ENCODE data around the gene NPAP1. TPM values are rescaled to one million over a fixed set of nuclear protein-coding genes. Genes with fewer than 3 reads are reported as not detected.

NPAP1 gene, protein sequence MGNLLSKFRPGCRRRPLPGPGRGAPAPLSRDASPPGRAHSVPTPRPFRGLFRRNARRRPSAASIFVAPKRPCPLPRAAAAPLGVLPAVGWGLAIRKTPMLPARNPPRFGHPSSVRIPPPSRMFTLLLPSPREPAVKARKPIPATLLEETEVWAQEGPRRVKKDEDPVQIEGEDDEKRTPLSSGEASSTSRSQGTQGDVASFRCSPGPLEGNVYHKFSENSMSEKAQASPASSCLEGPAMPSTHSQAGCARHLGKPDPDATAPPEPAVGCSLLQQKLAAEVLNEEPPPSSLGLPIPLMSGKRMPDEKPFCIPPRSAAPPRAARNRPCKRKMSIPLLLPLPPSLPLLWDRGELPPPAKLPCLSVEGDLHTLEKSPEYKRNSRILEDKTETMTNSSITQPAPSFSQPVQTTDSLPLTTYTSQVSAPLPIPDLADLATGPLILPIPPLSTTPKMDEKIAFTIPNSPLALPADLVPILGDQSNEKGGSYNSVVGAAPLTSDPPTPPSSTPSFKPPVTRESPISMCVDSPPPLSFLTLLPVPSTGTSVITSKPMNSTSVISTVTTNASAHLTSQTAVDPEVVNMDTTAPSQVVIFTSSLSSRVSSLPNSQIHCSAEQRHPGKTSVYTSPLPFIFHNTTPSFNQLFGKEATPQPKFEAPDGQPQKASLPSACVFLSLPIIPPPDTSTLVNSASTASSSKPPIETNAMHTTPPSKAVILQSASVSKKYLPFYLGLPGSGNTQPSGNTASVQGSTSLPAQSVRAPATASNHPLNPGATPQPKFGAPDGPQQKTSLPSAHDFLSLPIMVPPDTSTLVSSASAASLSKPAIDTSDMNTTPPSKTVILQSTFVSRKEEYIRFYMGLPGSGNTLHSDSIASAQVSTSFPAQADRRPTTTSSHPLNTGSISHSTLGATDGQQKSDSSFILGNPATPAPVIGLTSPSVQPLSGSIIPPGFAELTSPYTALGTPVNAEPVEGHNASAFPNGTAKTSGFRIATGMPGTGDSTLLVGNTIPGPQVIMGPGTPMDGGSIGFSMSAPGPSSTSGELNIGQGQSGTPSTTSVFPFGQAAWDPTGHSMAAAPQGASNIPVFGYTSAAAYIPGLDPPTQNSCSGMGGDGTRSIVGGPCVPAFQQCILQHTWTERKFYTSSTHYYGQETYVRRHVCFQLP
- 0.47 TPM in 1 of 2 replicates, not detected in the other for polyA plus RNA-seq

DNA sequence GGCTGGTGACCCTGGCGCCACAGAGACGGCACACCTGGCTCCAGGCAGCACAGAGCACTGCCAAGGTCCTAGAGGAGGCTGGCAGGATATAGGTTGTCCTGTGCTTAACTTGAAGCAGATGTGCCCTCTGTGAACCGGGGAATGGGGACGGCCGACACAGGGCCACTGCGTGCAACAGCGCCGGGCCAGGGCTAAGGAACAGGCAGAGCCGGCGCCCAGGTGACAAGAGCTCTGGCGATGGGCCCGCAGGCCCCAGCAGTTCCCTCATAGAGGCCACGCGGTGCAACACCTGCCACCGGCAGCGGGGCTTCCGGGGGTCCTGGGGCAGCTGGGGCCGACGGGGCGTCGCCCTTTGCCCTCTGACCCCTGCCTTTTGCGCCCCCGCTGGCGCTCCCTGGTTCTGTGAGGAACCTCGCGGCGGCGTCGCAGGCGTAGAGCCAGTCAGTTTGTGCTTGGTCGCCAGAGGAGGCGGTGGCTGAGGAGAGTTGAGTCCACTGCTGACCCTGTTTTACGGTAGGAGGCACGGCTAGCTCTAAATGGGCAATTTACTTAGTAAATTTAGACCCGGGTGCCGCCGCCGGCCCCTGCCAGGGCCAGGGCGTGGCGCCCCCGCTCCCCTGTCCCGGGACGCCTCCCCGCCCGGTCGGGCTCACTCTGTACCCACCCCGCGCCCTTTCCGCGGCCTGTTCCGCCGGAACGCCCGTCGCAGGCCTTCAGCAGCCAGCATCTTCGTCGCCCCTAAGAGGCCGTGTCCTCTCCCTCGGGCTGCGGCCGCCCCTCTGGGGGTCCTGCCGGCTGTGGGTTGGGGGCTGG, at the start of gene NPAP1:
Gene NPAP1, plus strand, starts transcription at position 444 of the 813 bp plus-strand sequence. Its CDS starts 93 bp downstream, at position 537.

Measured in Purkinje cell (primary cell).